Spleen (tissue), 7 donors: ENCODE measurements around the gene SEC61B.

Experiments used
- CTCF ChIP-seq, 11 experiments: fragments of 200-600 bp in 7 of 11; fragments of 450-650 bp in 4 of 11; sonication (generic) in 4 of 11; IDR thresholded peaks in 8 of 11; conservative IDR thresholded peaks in 3 of 11; 1 replicate in 7 of 11; 2 replicates in 4 of 11; pipeline versions ENCODE4 v1.4.0 to v1.8.0; 2016 to 2021; ENCODE audit warnings: antibody characterized with exemption in 11 of 11, inconsistent platforms in 4 of 11, mild to moderate bottlenecking in 1 of 11
- POLR2A ChIP-seq, 3 donors: fragments of 450-650 bp; IDR thresholded peaks; one replicate each; pipeline ENCODE4 v1.5.1; 2017; ENCODE audit warnings: antibody characterized with exemption in 3 of 3, mild to moderate bottlenecking in 1 of 3
- POLR2AphosphoS5 ChIP-seq, 3 donors: sonication (generic); formaldehyde crosslinking; IDR thresholded peaks; one replicate each; pipeline ENCODE4 v1.5.1; 2017; ENCODE audit warnings: antibody characterized with exemption in 3 of 3
- donor health status: DM: no; HTN: no; CAD: no; lungs with moderate emphysema.
- donor health status: DM: no; HTN: no; CAD: no.
- donor health status: DM: no; HTN: no; CAD: no.

DNA sequence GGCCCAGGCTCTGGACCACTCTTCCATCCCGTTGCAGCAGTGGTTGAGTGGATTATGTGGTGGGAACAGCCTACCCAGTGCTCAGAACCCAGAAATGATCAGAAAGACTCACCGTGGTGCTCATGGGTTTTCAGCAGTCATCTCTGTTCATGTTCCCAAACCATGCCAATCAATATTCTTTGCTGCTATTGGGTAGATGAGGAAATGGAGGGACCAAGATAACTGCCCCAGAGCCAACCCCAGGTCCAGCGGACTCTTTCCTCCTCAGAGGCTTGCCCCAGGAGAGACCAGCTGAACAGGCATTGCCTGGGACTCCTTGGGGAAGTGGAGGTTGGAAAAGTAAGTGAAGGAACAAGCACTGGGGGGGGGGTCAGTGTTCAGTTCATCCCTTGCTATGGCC is 38.5 kb upstream of the SEC61B start:
- no peak for TF ChIP-seq CTCF (IDR thresholded peaks at IDR 0.05 in 8 of 11, conservative IDR thresholded peaks at IDR 0.05 in 3 of 11)
- no peak for TF ChIP-seq POLR2A (IDR thresholded peaks at IDR 0.05)
- TF ChIP-seq POLR2AphosphoS5 (IDR thresholded peaks at IDR 0.05), result no peak
